Dendritic cell treated with granulocyte-macrophage colony-stimulating factor and Interleukin-4, amounts not matched to agents 40 ng/mL and 50 ng/mL, for 4 days (primary cell): ENCODE measurements around the gene MAGED1.

ENCODE experiments used
- H3K27ac Mint-ChIP-seq: one replicate; pipeline ENCODE4 v1.8.0; 2022; ENCODE audit warnings: mild to moderate bottlenecking, mixed read lengths
- H3K27me3 Mint-ChIP-seq: one replicate; pipeline ENCODE4 v1.8.0; 2022; ENCODE audit warnings: mild to moderate bottlenecking, mixed read lengths
- H3K36me3 Mint-ChIP-seq: one replicate; pipeline ENCODE4 v1.8.0; 2022; ENCODE audit warnings: low read depth, mixed read lengths
- H3K4me1 Mint-ChIP-seq: one replicate; pipeline ENCODE4 v1.8.0; 2022; ENCODE audit warnings: low read depth, mixed read lengths
- H3K4me3 Mint-ChIP-seq: one replicate; pipeline ENCODE4 v1.8.0; 2022; ENCODE audit warnings: mild to moderate bottlenecking, moderate library complexity, mixed read lengths
- H3K9me3 Mint-ChIP-seq: one replicate; pipeline ENCODE4 v1.8.0; 2022; ENCODE audit warnings: mixed read lengths
- intact Hi-C: fragments of 100-400 bp; cut with micrococcal nuclease; formaldehyde crosslinking; loops from one replicate; pipeline ENCODE4 v1.15.0; 2022

The MAGED1 gene

DNA sequence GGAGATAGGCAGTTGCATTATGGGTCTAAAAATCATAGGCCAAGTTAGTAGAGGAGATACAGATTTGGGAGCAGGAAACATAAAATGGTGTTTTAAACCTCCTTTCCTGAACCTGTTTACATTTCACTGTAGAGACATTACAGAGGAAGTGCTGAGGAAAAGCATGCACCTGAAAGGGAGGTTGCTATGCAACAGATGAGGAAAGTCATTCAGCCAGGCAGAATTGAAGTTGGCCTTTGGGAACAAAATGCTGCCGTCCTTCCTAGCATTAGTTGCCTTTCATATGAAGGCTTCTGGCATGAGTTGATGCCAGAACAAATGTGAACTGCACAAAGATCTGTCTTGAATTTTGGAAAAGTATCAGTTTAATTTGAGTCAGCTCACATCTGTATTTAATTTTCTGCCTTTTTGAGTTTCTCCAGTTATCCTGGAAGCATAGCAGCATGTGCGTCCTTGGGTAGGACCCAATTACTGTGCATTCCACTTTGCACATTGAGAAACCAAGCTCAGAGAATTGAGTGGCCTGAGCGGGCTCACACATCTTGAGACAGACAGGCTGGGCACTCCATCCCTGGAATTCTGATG lies 38.2 kb downstream of the MAGED1 start:
- no peaks in the 10 kb centered on the region for H3K4me1 Mint-ChIP-seq
- H3K36me3 Mint-ChIP-seq, result no peaks in the 10 kb centered on the region
- no peak overlapping the region for H3K4me3 Mint-ChIP-seq
- H3K27me3 Mint-ChIP-seq, result peaks cover 2% of the 10 kb centered on the region
- H3K9me3 Mint-ChIP-seq, result no peaks in the 10 kb centered on the region
- intact Hi-C loops, result no loop called here
- no peak overlapping the region for H3K27ac Mint-ChIP-seq
